Loucy (cell line): ENCODE measurements around the gene MS4A18.

ENCODE experiments used
- H2AFZ ChIP-seq: fragments of 200-600 bp; sonication (generic); 2 replicates; pipeline ENCODE4 v1.6.0; 2016; ENCODE audit warnings: antibody characterized with exemption, mild to moderate bottlenecking, low read length, moderate library complexity
- H3F3A ChIP-seq: fragments of 200-600 bp; 2 replicates; pipeline ENCODE4 v1.6.0; 2016; ENCODE audit warnings: antibody characterized with exemption, low read depth, mild to moderate bottlenecking
- H3K27me3 ChIP-seq: fragments of 200-600 bp; sonication (generic); 2 replicates; pipeline ENCODE4 v1.6.1; 2014; ENCODE audit warnings: low read length, mild to moderate bottlenecking; ENCODE audit not compliant: insufficient read depth, poor library complexity, severe bottlenecking
- H3K36me3 ChIP-seq: fragments of 200-600 bp; sonication (generic); 2 replicates; pipeline ENCODE4 v1.6.1; 2016; ENCODE audit warnings: low read length; ENCODE audit not compliant: insufficient read depth
- H3K4me1 ChIP-seq: fragments of 200-600 bp; sonication (generic); 2 replicates; pipeline ENCODE4 v1.5.1; 2014; ENCODE audit warnings: low read length, mild to moderate bottlenecking; ENCODE audit not compliant: insufficient read depth, poor library complexity, severe bottlenecking
- H3K4me2 ChIP-seq: fragments of 200-600 bp; sonication (generic); 2 replicates; pipeline ENCODE4 v1.6.0; 2014; ENCODE audit warnings: antibody characterized with exemption, low read length, low read depth, mild to moderate bottlenecking; ENCODE audit not compliant: poor library complexity, severe bottlenecking
- H3K4me3 ChIP-seq: fragments of 200-600 bp; sonication (generic); 2 replicates; pipeline ENCODE4 v1.5.1; 2014; ENCODE audit warnings: low read length, mild to moderate bottlenecking, mixed read lengths; ENCODE audit not compliant: poor library complexity, severe bottlenecking
- H3K79me2 ChIP-seq: fragments of 200-600 bp; sonication (generic); 2 replicates; pipeline ENCODE4 v1.6.1; 2014; ENCODE audit warnings: low read length; ENCODE audit not compliant: insufficient read depth
- H3K9ac ChIP-seq: fragments of 200-600 bp; sonication (generic); 2 replicates; pipeline ENCODE4 v1.6.0; 2014; ENCODE audit warnings: mild to moderate bottlenecking, low read depth, low read length, moderate library complexity; ENCODE audit not compliant: poor library complexity, severe bottlenecking
- H3K9me2 ChIP-seq: fragments of 200-600 bp; sonication (generic); replicated peaks from 2 replicates; pipeline ENCODE4 v1.6.1; 2016; ENCODE audit warnings: low read depth, low read length, mixed read lengths
- H3K9me3 ChIP-seq: fragments of 200-600 bp; sonication (generic); 2 replicates; pipeline ENCODE4 v1.6.1; 2014; ENCODE audit warnings: mild to moderate bottlenecking, antibody characterized with exemption, low read length, low read depth; ENCODE audit not compliant: insufficient read depth
- H4K20me1 ChIP-seq: fragments of 200-600 bp; sonication (generic); 2 replicates; pipeline ENCODE4 v1.6.0; 2014; ENCODE audit warnings: antibody characterized with exemption, low read length, mild to moderate bottlenecking; ENCODE audit not compliant: insufficient read depth, poor library complexity, severe bottlenecking
- CTCF ChIP-seq: fragments of 200-600 bp; sonication (generic); conservative IDR thresholded peaks from 2 replicates; pipeline ENCODE4 v1.5.1; 2014; ENCODE audit warnings: mild to moderate bottlenecking, antibody characterized with exemption, low read length
- EZH2phosphoT487 ChIP-seq: fragments of 200-600 bp; IDR thresholded peaks from 2 replicates; pipeline ENCODE4 v1.6.1; 2018; ENCODE audit warnings: antibody characterized with exemption, mild to moderate bottlenecking, moderate library complexity, borderline replicate concordance

Gene MS4A18

GRCh38 chr11:60705895-60706294, 18.6 kb upstream of the MS4A18 start:
- TF ChIP-seq CTCF, result no peak
- no peak for TF ChIP-seq EZH2phosphoT487
- no peaks in the 10 kb centered on the region for H3F3A ChIP-seq
- H3K9me2 ChIP-seq, result no peaks in the 10 kb centered on the region
- no peaks in the 10 kb centered on the region for H4K20me1 ChIP-seq
- H3K79me2 ChIP-seq, result no peaks in the 10 kb centered on the region
- H3K9ac ChIP-seq, result no peak overlapping the region
- no peaks in the 10 kb centered on the region for H3K9me3 ChIP-seq
- H3K4me3 ChIP-seq, result no peak overlapping the region
- H3K4me2 ChIP-seq, result no peak overlapping the region
- H3K36me3 ChIP-seq, result no peaks in the 10 kb centered on the region
- H3K27me3 ChIP-seq, result no peaks in the 10 kb centered on the region
- no peaks in the 10 kb centered on the region for H3K4me1 ChIP-seq
- H2AFZ ChIP-seq, result no peak overlapping the region

- Histone ChIP-seq H3K36me3 (no peaks in the 10 kb centered on the region), H3K9me2 (no peaks in the 10 kb centered on the region), H3K9ac (no peak overlapping the region), H3K4me3 (no peak overlapping the region), H3K27me3 (no peaks in the 10 kb centered on the region), H3F3A (no peaks in the 10 kb centered on the region), H3K4me2 (no peak overlapping the region), H3K79me2 (no peaks in the 10 kb centered on the region), H3K9me3 (no peaks in the 10 kb centered on the region), H3K4me1 (no peaks in the 10 kb centered on the region), H2AFZ (no peak overlapping the region), H4K20me1 (no peaks in the 10 kb centered on the region)
- no peak for TF ChIP-seq EZH2phosphoT487
- no peak for TF ChIP-seq CTCF
These were observed 17.6 kb upstream of the MS4A18 start for GRCh38 chr11:60706931-60707330.

GRCh38 chr11:60710482-60710881, 14.0 kb upstream of the MS4A18 start:
- Histone ChIP-seq H3F3A (no peaks in the 10 kb centered on the region), H3K27me3 (no peaks in the 10 kb centered on the region)
- TF ChIP-seq EZH2phosphoT487 (no peak), CTCF (no peak)

More at GRCh38 chr11:60710482-60710881, 14.0 kb upstream of the MS4A18 start:
- Histone ChIP-seq H3K9ac (no peak overlapping the region), H3K79me2 (no peaks in the 10 kb centered on the region), H3K4me2 (no peak overlapping the region), H3K4me1 (no peaks in the 10 kb centered on the region), H3K9me2 (no peaks in the 10 kb centered on the region), H3K4me3 (no peak overlapping the region), H2AFZ (no peak overlapping the region), H4K20me1 (no peaks in the 10 kb centered on the region), H3K9me3 (no peaks in the 10 kb centered on the region), H3K36me3 (no peaks in the 10 kb centered on the region)
